Measurements from ENCODE around the gene SLC38A10. TPM values are rescaled to one million over a fixed set of nuclear protein-coding genes. Genes with fewer than 3 reads are reported as not detected.

The SLC38A10 gene
- total RNA-seq, 2 experiments from 2014 or later = 35.7 to 38.7 TPM

- DNase-seq = no peak
- Mint-ChIP-seq H3K4me1 (no peaks in the 10 kb centered on the region), H3K36me3 (no peaks in the 10 kb centered on the region), H3K4me3 (no peak overlapping the region), H3K27me3 (no peaks in the 10 kb centered on the region), H3K27ac (no peak overlapping the region), H3K9me3 (no peaks in the 10 kb centered on the region)
Measured at GRCh38 chr17:81204578-81204977, 90.5 kb downstream of the SLC38A10 start.

GRCh38 chr17:81203136-81203535, 92.0 kb downstream of the SLC38A10 start:
- no peaks in the 10 kb centered on the region for H3K4me1 Mint-ChIP-seq
- DNase-seq = no peak
- no peaks in the 10 kb centered on the region for H3K9me3 Mint-ChIP-seq
- no peaks in the 10 kb centered on the region for H3K27me3 Mint-ChIP-seq
- no peak overlapping the region for H3K27ac Mint-ChIP-seq
- no peak overlapping the region for H3K4me3 Mint-ChIP-seq
- no peaks in the 10 kb centered on the region for H3K36me3 Mint-ChIP-seq

GRCh38 chr17:81202318-81202717, 92.8 kb downstream of the SLC38A10 start:
- Mint-ChIP-seq H3K36me3 (no peaks in the 10 kb centered on the region), H3K4me1 (no peaks in the 10 kb centered on the region), H3K9me3 (no peaks in the 10 kb centered on the region), H3K27ac (no peak overlapping the region), H3K27me3 (no peaks in the 10 kb centered on the region), H3K4me3 (no peak overlapping the region)
- no peak for DNase-seq

- Mint-ChIP-seq H3K4me3 (no peak overlapping the region), H3K27me3 (no peaks in the 10 kb centered on the region), H3K36me3 (no peaks in the 10 kb centered on the region), H3K9me3 (no peaks in the 10 kb centered on the region), H3K4me1 (no peaks in the 10 kb centered on the region), H3K27ac (no peak overlapping the region)
- DNase-seq = no peak
Measured at GRCh38 chr17:81200695-81201580, 94.2 kb downstream of the SLC38A10 start.

- no peak overlapping the region for H3K27ac Mint-ChIP-seq
- no peak overlapping the region for H3K4me3 Mint-ChIP-seq
- H3K4me1 Mint-ChIP-seq = no peaks in the 10 kb centered on the region
Measured at GRCh38 chr17:81200201-81200600, 94.9 kb downstream of the SLC38A10 start.

GRCh38 chr17:81199482-81199830, 95.7 kb downstream of the SLC38A10 start:
- no peaks in the 10 kb centered on the region for H3K9me3 Mint-ChIP-seq
- H3K27ac Mint-ChIP-seq = no peak overlapping the region
- no peak overlapping the region for H3K4me3 Mint-ChIP-seq
- DNase-seq = no peak
- H3K27me3 Mint-ChIP-seq = no peaks in the 10 kb centered on the region
- H3K4me1 Mint-ChIP-seq = no peaks in the 10 kb centered on the region
- no peaks in the 10 kb centered on the region for H3K36me3 Mint-ChIP-seq

More at GRCh38 chr17:81200201-81200600, 94.9 kb downstream of the SLC38A10 start:
- DNase-seq = no peak
- Mint-ChIP-seq H3K27me3 (no peaks in the 10 kb centered on the region), H3K9me3 (no peaks in the 10 kb centered on the region), H3K36me3 (no peaks in the 10 kb centered on the region)

GRCh38 chr17:81198826-81199481, 96.2 kb downstream of the SLC38A10 start:
- H3K9me3 Mint-ChIP-seq = no peaks in the 10 kb centered on the region
- H3K4me1 Mint-ChIP-seq = no peaks in the 10 kb centered on the region
- no peak overlapping the region for H3K4me3 Mint-ChIP-seq
- no peaks in the 10 kb centered on the region for H3K36me3 Mint-ChIP-seq
- no peak for DNase-seq
- H3K27me3 Mint-ChIP-seq = no peaks in the 10 kb centered on the region
- no peak overlapping the region for H3K27ac Mint-ChIP-seq

GRCh38 chr17:81197831-81198490, 97.1 kb downstream of the SLC38A10 start:
- Mint-ChIP-seq H3K27me3 (no peaks in the 10 kb centered on the region), H3K9me3 (no peaks in the 10 kb centered on the region), H3K36me3 (no peaks in the 10 kb centered on the region), H3K4me3 (no peak overlapping the region), H3K4me1 (no peaks in the 10 kb centered on the region), H3K27ac (no peak overlapping the region)
- DNase-seq = no peak

- H3K36me3 Mint-ChIP-seq = no peaks in the 10 kb centered on the region
- H3K9me3 Mint-ChIP-seq = no peaks in the 10 kb centered on the region
- H3K27ac Mint-ChIP-seq = no peak overlapping the region
- no peaks in the 10 kb centered on the region for H3K27me3 Mint-ChIP-seq
- no peaks in the 10 kb centered on the region for H3K4me1 Mint-ChIP-seq
- DNase-seq = no peak
- H3K4me3 Mint-ChIP-seq = no peak overlapping the region
Measured at GRCh38 chr17:81197409-81197795, 97.7 kb downstream of the SLC38A10 start.

GRCh38 chr17:81196505-81197408, 98.3 kb downstream of the SLC38A10 start:
- Mint-ChIP-seq H3K9me3 (no peaks in the 10 kb centered on the region), H3K36me3 (no peaks in the 10 kb centered on the region), H3K27me3 (no peaks in the 10 kb centered on the region), H3K4me1 (no peaks in the 10 kb centered on the region), H3K27ac (no peak overlapping the region), H3K4me3 (no peak overlapping the region)
- DNase-seq = no peak

- no peaks in the 10 kb centered on the region for H3K9me3 Mint-ChIP-seq
- H3K27ac Mint-ChIP-seq = no peak overlapping the region
Measured at GRCh38 chr17:81195941-81196495, 99.1 kb downstream of the SLC38A10 start.

More at GRCh38 chr17:81195941-81196495, 99.1 kb downstream of the SLC38A10 start:
- DNase-seq = no peak
- Mint-ChIP-seq H3K27me3 (no peaks in the 10 kb centered on the region), H3K36me3 (no peaks in the 10 kb centered on the region), H3K4me1 (no peaks in the 10 kb centered on the region), H3K4me3 (no peak overlapping the region)

Other genes starting within 250 kb of the SLC38A10 start
- not detected for gene PVALEF, start 129.8 kb downstream of the SLC38A10 start, total RNA-seq
- under 1 TPM; 0.21 to 0.26 TPM for gene AATK, start 129.1 kb downstream of the SLC38A10 start, total RNA-seq
- gene CEP131, start 72.3 kb downstream of the SLC38A10 start, total RNA-seq = 10 to 100 TPM in 1 of 2 experiments, 1 to 10 TPM in 1; 8.6 to 10.2 TPM
- gene TEPSIN, start 56.3 kb downstream of the SLC38A10 start, total RNA-seq = 10 to 100 TPM; 25.9 to 31.7 TPM
- gene NDUFAF8, start 56.0 kb downstream of the SLC38A10 start, total RNA-seq = 100 to 1,000 TPM in 1 of 2 experiments, 10 to 100 TPM in 1; 97.2 to 102 TPM
- gene BAHCC1, start 100.2 kb upstream of the SLC38A10 start, total RNA-seq = under 1 TPM; 0.08 to 0.25 TPM
- 1,000 to 10,000 TPM; 4,989 to 4,998 TPM for gene ACTG1, start 217.5 kb upstream of the SLC38A10 start, total RNA-seq
- gene FSCN2, start 233.1 kb upstream of the SLC38A10 start, total RNA-seq = under 1 TPM; 0.29 to 0.36 TPM